SK-N-SH (cell line): ENCODE measurements around the gene GRK1.

ENCODE experiments used
- CHD2 ChIP-seq: fragments of 150-350 bp; IDR thresholded peaks from 2 replicates; pipeline ENCODE4 v1.6.1; 2018; ENCODE audit warnings: low read length; ENCODE audit not compliant: partially characterized antibody
- EP300 ChIP-seq, 2 experiments: IDR thresholded peaks; 2 replicates each; pipeline versions ENCODE4 v1.4.0 to v1.6.1; 2012; ENCODE audit warnings: borderline replicate concordance in 1 of 2, low read depth in 1 of 2, low read length in 1 of 2
- EZH2phosphoT487 ChIP-seq: fragments of 200-600 bp; sonication (generic); IDR thresholded peaks from 2 replicates; pipeline ENCODE4 v1.6.1; 2017; ENCODE audit warnings: low read depth, mixed run types, mild to moderate bottlenecking, antibody characterized with exemption, moderate library complexity, borderline replicate concordance
- JUND ChIP-seq: IDR thresholded peaks from 2 replicates; pipeline ENCODE4 v1.4.0; 2012
- MEF2A ChIP-seq: IDR thresholded peaks from 2 replicates; pipeline ENCODE4 v1.4.0; 2012; ENCODE audit warnings: low read depth, borderline replicate concordance
- NRF1 ChIP-seq: IDR thresholded peaks from 2 replicates; pipeline ENCODE4 v1.6.1; 2012; ENCODE audit warnings: low read depth, mild to moderate bottlenecking, low read length
- POLR2AphosphoS5 ChIP-seq: IDR thresholded peaks from 2 replicates; pipeline ENCODE4 v1.6.1; 2012; ENCODE audit warnings: low read depth, low read length
- RCOR1 ChIP-seq: fragments of 150-350 bp; IDR thresholded peaks from 2 replicates; pipeline ENCODE4 v1.6.1; 2017; ENCODE audit warnings: antibody characterized with exemption, low read length
- SMC3 ChIP-seq: IDR thresholded peaks from 2 replicates; pipeline ENCODE4 v1.6.1; 2012; ENCODE audit warnings: low read depth, low read length, improper control_type of control experiment
- TAF1 ChIP-seq: IDR thresholded peaks from 2 replicates; pipeline ENCODE4 v1.6.1; 2012; ENCODE audit warnings: low read depth, mild to moderate bottlenecking, low read length, moderate library complexity, borderline replicate concordance
- TF ChIP-seq, protein P1 (sequence below): fragments of 200-600 bp; sonication (generic); IDR thresholded peaks from 2 replicates; pipeline ENCODE4 v1.6.1; 2017; ENCODE audit warnings: antibody characterized with exemption, mild to moderate bottlenecking, moderate library complexity
- TF ChIP-seq, protein P2 (sequence below): IDR thresholded peaks from 2 replicates; pipeline ENCODE4 v1.4.0; 2012; ENCODE audit warnings: low read depth, borderline replicate concordance
- TF ChIP-seq, protein P3 (sequence below): IDR thresholded peaks from 2 replicates; pipeline ENCODE4 v1.6.1; 2012; ENCODE audit warnings: mild to moderate bottlenecking, low read depth, low read length, moderate library complexity
- TF ChIP-seq, protein P4 (sequence below): fragments of 150-350 bp; IDR thresholded peaks from 2 replicates; pipeline ENCODE4 v1.6.1; 2017; ENCODE audit warnings: antibody characterized with exemption, low read length, low read depth, borderline replicate concordance

DNA sequence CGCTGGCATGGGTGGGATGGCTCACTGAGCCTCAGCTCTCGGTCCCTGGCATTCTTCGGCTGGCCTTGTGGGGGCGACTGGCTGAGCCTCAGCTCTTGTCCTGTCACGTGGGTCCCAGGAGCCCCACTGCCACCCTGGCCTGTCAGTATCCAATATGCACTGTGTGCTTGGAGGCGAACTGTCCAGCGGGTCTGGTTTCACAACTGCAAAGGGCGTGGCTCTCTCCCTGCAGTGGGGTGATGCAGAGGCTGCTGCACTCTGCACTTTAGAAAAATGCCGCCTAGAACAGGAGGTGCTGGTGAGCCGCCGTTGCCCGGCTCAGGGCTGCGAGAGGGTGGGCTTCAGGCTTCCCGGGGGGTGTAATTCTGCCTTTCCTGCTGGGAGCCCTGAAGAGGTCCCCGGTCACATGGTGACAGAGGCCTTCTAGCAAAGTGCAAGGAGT is 75.0 kb downstream of the GRK1 start:
- TF ChIP-seq SMC3 (peak; percentile 25; the same call in 1 of the 2 replicates), POLR2AphosphoS5 (no peak), CHD2 (no peak), EZH2phosphoT487 (no peak), RCOR1 (no peak), NRF1 (no peak), EP300 (IDR thresholded peaks at IDR 0.05; ENCODE audit: borderline replicate concordance in 1 of 2, low read depth in 1 of 2, low read length in 1 of 2) (no peak), MEF2A (no peak), TAF1 (no peak), JUND (no peak)
- TF ChIP-seq, protein P1, sequence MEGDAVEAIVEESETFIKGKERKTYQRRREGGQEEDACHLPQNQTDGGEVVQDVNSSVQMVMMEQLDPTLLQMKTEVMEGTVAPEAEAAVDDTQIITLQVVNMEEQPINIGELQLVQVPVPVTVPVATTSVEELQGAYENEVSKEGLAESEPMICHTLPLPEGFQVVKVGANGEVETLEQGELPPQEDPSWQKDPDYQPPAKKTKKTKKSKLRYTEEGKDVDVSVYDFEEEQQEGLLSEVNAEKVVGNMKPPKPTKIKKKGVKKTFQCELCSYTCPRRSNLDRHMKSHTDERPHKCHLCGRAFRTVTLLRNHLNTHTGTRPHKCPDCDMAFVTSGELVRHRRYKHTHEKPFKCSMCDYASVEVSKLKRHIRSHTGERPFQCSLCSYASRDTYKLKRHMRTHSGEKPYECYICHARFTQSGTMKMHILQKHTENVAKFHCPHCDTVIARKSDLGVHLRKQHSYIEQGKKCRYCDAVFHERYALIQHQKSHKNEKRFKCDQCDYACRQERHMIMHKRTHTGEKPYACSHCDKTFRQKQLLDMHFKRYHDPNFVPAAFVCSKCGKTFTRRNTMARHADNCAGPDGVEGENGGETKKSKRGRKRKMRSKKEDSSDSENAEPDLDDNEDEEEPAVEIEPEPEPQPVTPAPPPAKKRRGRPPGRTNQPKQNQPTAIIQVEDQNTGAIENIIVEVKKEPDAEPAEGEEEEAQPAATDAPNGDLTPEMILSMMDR, result peak; percentile 38; the same call in 1 of the 2 replicates
- TF ChIP-seq, protein P2, sequence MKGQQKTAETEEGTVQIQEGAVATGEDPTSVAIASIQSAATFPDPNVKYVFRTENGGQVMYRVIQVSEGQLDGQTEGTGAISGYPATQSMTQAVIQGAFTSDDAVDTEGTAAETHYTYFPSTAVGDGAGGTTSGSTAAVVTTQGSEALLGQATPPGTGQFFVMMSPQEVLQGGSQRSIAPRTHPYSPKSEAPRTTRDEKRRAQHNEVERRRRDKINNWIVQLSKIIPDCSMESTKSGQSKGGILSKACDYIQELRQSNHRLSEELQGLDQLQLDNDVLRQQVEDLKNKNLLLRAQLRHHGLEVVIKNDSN, result peak; percentile 76
- TF ChIP-seq, protein P3, sequence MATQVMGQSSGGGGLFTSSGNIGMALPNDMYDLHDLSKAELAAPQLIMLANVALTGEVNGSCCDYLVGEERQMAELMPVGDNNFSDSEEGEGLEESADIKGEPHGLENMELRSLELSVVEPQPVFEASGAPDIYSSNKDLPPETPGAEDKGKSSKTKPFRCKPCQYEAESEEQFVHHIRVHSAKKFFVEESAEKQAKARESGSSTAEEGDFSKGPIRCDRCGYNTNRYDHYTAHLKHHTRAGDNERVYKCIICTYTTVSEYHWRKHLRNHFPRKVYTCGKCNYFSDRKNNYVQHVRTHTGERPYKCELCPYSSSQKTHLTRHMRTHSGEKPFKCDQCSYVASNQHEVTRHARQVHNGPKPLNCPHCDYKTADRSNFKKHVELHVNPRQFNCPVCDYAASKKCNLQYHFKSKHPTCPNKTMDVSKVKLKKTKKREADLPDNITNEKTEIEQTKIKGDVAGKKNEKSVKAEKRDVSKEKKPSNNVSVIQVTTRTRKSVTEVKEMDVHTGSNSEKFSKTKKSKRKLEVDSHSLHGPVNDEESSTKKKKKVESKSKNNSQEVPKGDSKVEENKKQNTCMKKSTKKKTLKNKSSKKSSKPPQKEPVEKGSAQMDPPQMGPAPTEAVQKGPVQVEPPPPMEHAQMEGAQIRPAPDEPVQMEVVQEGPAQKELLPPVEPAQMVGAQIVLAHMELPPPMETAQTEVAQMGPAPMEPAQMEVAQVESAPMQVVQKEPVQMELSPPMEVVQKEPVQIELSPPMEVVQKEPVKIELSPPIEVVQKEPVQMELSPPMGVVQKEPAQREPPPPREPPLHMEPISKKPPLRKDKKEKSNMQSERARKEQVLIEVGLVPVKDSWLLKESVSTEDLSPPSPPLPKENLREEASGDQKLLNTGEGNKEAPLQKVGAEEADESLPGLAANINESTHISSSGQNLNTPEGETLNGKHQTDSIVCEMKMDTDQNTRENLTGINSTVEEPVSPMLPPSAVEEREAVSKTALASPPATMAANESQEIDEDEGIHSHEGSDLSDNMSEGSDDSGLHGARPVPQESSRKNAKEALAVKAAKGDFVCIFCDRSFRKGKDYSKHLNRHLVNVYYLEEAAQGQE, result no peak
- TF ChIP-seq, protein P4, sequence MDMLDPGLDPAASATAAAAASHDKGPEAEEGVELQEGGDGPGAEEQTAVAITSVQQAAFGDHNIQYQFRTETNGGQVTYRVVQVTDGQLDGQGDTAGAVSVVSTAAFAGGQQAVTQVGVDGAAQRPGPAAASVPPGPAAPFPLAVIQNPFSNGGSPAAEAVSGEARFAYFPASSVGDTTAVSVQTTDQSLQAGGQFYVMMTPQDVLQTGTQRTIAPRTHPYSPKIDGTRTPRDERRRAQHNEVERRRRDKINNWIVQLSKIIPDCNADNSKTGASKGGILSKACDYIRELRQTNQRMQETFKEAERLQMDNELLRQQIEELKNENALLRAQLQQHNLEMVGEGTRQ, result no peak
